OCI-LY7 (cell line): Measurements from ENCODE around the gene IPCEF1. TPM values are rescaled to one million over a fixed set of nuclear protein-coding genes. Genes with fewer than 3 reads are reported as not detected.

ENCODE experiments used
- BruUV-seq: library from RNA; stranded (reverse); fragments of 400-500 nt; replicated peaks from 2 replicates; lab custom pipeline; 2021; lab: Mats Ljungman, UMichigan
- CTCF ChIA-PET: fragments of 300-600 bp; sonication (Branson Sonifier 250); formaldehyde crosslinking; loops from one replicate; lab custom pipeline; 2022; ENCODE audit warnings: antibody characterized with exemption; ENCODE audit not compliant: unreplicated experiment; lab: Charles Lee
- POLR2A ChIA-PET: fragments of 300-600 bp; sonication (Branson Sonifier 250); formaldehyde crosslinking; loops from one replicate; lab custom pipeline; 2022; ENCODE audit warnings: antibody characterized with exemption; lab: Charles Lee
- DNase-seq: peaks from one replicate; pipeline ENCODE4 v3.0.0-alpha.2; 2015; ENCODE audit warnings: low spot score
- H2AFZ ChIP-seq: fragments of 200-600 bp; sonication (generic), shearing (Covaris generic); 2 replicates; pipeline ENCODE4 v1.6.1; 2014; ENCODE audit warnings: mild to moderate bottlenecking, antibody characterized with exemption, low read length, moderate library complexity
- H3K27ac ChIP-seq: fragments of 200-600 bp; sonication (generic); 2 replicates; pipeline ENCODE4 v1.5.1; 2014; ENCODE audit warnings: mixed run types, low read depth, mild to moderate bottlenecking, moderate library complexity, low read length, inconsistent platforms; ENCODE audit not compliant: poor library complexity, severe bottlenecking
- H3K36me3 ChIP-seq: fragments of 200-600 bp; sonication (generic); 2 replicates; pipeline ENCODE4 v1.6.1; 2014; ENCODE audit warnings: mild to moderate bottlenecking, antibody characterized with exemption, low read length, moderate library complexity, mixed read lengths; ENCODE audit not compliant: insufficient read depth
- H3K4me1 ChIP-seq: fragments of 200-600 bp; sonication (generic); 2 replicates; pipeline ENCODE4 v1.5.1; 2014; ENCODE audit warnings: mild to moderate bottlenecking, low read length; ENCODE audit not compliant: insufficient read depth, poor library complexity, severe bottlenecking
- H3K4me2 ChIP-seq: fragments of 200-600 bp; sonication (generic); 2 replicates; pipeline ENCODE4 v1.6.1; 2014; ENCODE audit warnings: mild to moderate bottlenecking, low read length
- H3K4me3 ChIP-seq: fragments of 200-600 bp; sonication (generic); 2 replicates; pipeline ENCODE4 v1.5.1; 2014; ENCODE audit warnings: mild to moderate bottlenecking, low read depth, low read length; ENCODE audit not compliant: poor library complexity, severe bottlenecking
- H3K79me2 ChIP-seq: fragments of 200-600 bp; sonication (generic); 2 replicates; pipeline ENCODE4 v1.6.1; 2016; ENCODE audit warnings: low read depth, mild to moderate bottlenecking, low read length, moderate library complexity, mixed read lengths; ENCODE audit not compliant: insufficient read depth
- H3K9me2 ChIP-seq: fragments of 200-600 bp; sonication (generic); 2 replicates; pipeline ENCODE4 v1.6.1; 2016; ENCODE audit warnings: mild to moderate bottlenecking, low read length, mixed read lengths; ENCODE audit not compliant: insufficient read depth
- H3K9me3 ChIP-seq: fragments of 200-600 bp; sonication (generic); 2 replicates; pipeline ENCODE4 v1.6.1; 2014; ENCODE audit warnings: mild to moderate bottlenecking, mixed run types, low read length, mixed read lengths
- H4K20me1 ChIP-seq: fragments of 200-600 bp; sonication (generic); 2 replicates; pipeline ENCODE4 v1.6.1; 2014; ENCODE audit warnings: mild to moderate bottlenecking, antibody characterized with exemption, low read length, moderate library complexity, mixed read lengths; ENCODE audit not compliant: insufficient read depth
- EZH2phosphoT487 ChIP-seq: fragments of 200-600 bp; sonication (generic); IDR thresholded peaks from 2 replicates; pipeline ENCODE4 v1.6.1; 2018; ENCODE audit warnings: low read depth, borderline replicate concordance, mild to moderate bottlenecking, mixed run types, antibody characterized with exemption, low read length, moderate library complexity, mixed read lengths
- intact Hi-C: fragments of 100-400 bp; cut with micrococcal nuclease; formaldehyde crosslinking; loops from one replicate; pipeline ENCODE4 v1.10.0; 2022; ENCODE audit not compliant: unreplicated experiment
- total RNA-seq, 2 experiments: library from RNA; depleted of rRNA in 1 of 2; stranded (reverse); fragments of >200 nt in 1 of 2; shearing (Covaris generic) in 1 of 2; gene quantifications; 2 replicates each; pipeline ENCODE4 v1.2.3, GENCODE V29; 2014 to 2022
- TF ChIP-seq, protein P1 (sequence below): fragments of 200-600 bp; sonication (generic); conservative IDR thresholded peaks from 2 replicates; pipeline ENCODE4 v1.5.1; 2014; ENCODE audit warnings: mild to moderate bottlenecking, antibody characterized with exemption, low read length, moderate library complexity, mixed read lengths

The IPCEF1 gene
- total RNA-seq, 2 experiments from 2014 or later = not detected

- ChIA-PET POLR2A (no interaction called here), CTCF (no interaction called here)
- Histone ChIP-seq H3K9me3 (no peaks in the 10 kb centered on the region), H2AFZ (no peak overlapping the region), H3K79me2 (no peaks in the 10 kb centered on the region), H3K27ac (no peak overlapping the region), H4K20me1 (no peaks in the 10 kb centered on the region), H3K4me2 (no peak overlapping the region), H3K36me3 (no peaks in the 10 kb centered on the region), H3K4me1 (no peaks in the 10 kb centered on the region), H3K4me3 (no peak overlapping the region), H3K9me2 (no peaks in the 10 kb centered on the region)
- DNase-seq = no peak
- intact Hi-C loops = no loop called here
- BruUV-seq = no TSS peak
- TF ChIP-seq, protein P1, sequence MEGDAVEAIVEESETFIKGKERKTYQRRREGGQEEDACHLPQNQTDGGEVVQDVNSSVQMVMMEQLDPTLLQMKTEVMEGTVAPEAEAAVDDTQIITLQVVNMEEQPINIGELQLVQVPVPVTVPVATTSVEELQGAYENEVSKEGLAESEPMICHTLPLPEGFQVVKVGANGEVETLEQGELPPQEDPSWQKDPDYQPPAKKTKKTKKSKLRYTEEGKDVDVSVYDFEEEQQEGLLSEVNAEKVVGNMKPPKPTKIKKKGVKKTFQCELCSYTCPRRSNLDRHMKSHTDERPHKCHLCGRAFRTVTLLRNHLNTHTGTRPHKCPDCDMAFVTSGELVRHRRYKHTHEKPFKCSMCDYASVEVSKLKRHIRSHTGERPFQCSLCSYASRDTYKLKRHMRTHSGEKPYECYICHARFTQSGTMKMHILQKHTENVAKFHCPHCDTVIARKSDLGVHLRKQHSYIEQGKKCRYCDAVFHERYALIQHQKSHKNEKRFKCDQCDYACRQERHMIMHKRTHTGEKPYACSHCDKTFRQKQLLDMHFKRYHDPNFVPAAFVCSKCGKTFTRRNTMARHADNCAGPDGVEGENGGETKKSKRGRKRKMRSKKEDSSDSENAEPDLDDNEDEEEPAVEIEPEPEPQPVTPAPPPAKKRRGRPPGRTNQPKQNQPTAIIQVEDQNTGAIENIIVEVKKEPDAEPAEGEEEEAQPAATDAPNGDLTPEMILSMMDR = no peak
- no peak for TF ChIP-seq EZH2phosphoT487
These were observed 231.2 kb downstream of the IPCEF1 start for GRCh38 chr6:154125421-154125820.

- BruUV-seq = no TSS peak
- intact Hi-C loops = no loop called here
- no peaks in the 10 kb centered on the region for H4K20me1 ChIP-seq
- POLR2A ChIA-PET = no interaction called here
- no peak overlapping the region for H3K4me2 ChIP-seq
- CTCF ChIA-PET = no interaction called here
- DNase-seq = no peak
- no peaks in the 10 kb centered on the region for H3K79me2 ChIP-seq
- H3K4me1 ChIP-seq = no peaks in the 10 kb centered on the region
- no peak for TF ChIP-seq EZH2phosphoT487
- TF ChIP-seq, protein P1 = no peak
- no peak overlapping the region for H3K27ac ChIP-seq
- no peaks in the 10 kb centered on the region for H3K9me3 ChIP-seq
- H3K36me3 ChIP-seq = no peaks in the 10 kb centered on the region
- no peaks in the 10 kb centered on the region for H3K9me2 ChIP-seq
- H2AFZ ChIP-seq = no peak overlapping the region
- no peak overlapping the region for H3K4me3 ChIP-seq
These were observed 233.2 kb downstream of the IPCEF1 start for GRCh38 chr6:154123155-154123956.

- no peak for DNase-seq
- H3K4me2 ChIP-seq = no peak overlapping the region
- no TSS peak for BruUV-seq
- H3K36me3 ChIP-seq = no peaks in the 10 kb centered on the region
- H3K4me3 ChIP-seq = no peak overlapping the region
- no peak overlapping the region for H3K27ac ChIP-seq
- POLR2A ChIA-PET = no interaction called here
- H3K79me2 ChIP-seq = no peaks in the 10 kb centered on the region
- no peak for TF ChIP-seq EZH2phosphoT487
- TF ChIP-seq, protein P1 = no peak
- H2AFZ ChIP-seq = no peak overlapping the region
- CTCF ChIA-PET = no interaction called here
- intact Hi-C loops = no loop called here
- no peaks in the 10 kb centered on the region for H4K20me1 ChIP-seq
- H3K4me1 ChIP-seq = no peaks in the 10 kb centered on the region
- H3K9me3 ChIP-seq = no peaks in the 10 kb centered on the region
- no peaks in the 10 kb centered on the region for H3K9me2 ChIP-seq
These were observed 234.2 kb downstream of the IPCEF1 start for GRCh38 chr6:154122195-154122925.
